ENCODE data around the gene ADAP1. TPM values are rescaled to one million over a fixed set of nuclear protein-coding genes. Genes with fewer than 3 reads are reported as not detected.
"Not testable (repeated sequence)": the region's sequence is repeated elsewhere in the genome, so short reads cannot be mapped to it uniquely, and the experiment has no call there.

ADAP1 gene
- total RNA-seq, 1 experiment from 2014 or later = 31.2 TPM

DNA sequence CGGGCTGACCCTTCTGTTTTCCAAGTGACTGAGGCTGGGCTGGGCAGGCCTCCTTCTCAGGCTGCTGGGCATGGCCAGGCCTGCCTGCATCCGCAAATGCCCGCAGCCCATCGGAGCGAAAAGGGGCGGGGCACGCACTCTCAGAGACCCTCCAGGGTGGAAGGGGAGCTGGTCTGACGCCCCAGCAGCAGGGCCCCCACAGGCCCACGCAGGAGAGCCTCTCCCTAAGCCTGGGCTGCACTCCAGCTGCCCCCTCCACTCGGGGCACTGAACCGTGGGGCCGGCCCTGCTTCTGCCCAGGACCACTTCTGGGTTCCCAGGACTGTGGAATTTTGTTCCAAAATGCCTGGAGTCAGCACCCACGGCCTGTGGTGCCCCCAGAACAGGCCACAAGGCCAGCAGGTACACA lies 9.3 kb downstream of the ADAP1 start:
- Histone ChIP-seq H3K27ac (ENCODE audit: low read length) (peak overlapping the region; percentile 71), H4K20me1 (ENCODE audit: low read length) (no peaks in the 10 kb centered on the region), H3K9ac (ENCODE audit: low read length) (peak overlapping the region; percentile 64), H3K4me2 (ENCODE audit: low read length) (peak overlapping the region; percentile 78), H3F3A (ENCODE audit: low read length, unreplicated experiment) (no peaks in the 10 kb centered on the region), H3K4me3 (ENCODE audit: low read length) (peak overlapping the region; percentile 49; the same call in 1 of the 2 replicates), H3K4me1 (ENCODE audit: insufficient read depth, low read length) (peaks cover 30% of the 10 kb centered on the region), H3K36me3 (ENCODE audit: low read depth, low read length) (no peaks in the 10 kb centered on the region), H2AFZ (ENCODE audit: low read length) (no peak overlapping the region; the same call in 1 of the 2 replicates), H3K79me2 (ENCODE audit: low read length) (no peaks in the 10 kb centered on the region), H3K9me3 (ENCODE audit: low read length) (no peaks in the 10 kb centered on the region), H3K27me3 (ENCODE audit: low read length) (no peaks in the 10 kb centered on the region), H3K9me2 (replicated peaks; ENCODE audit: low read length) (no peaks in the 10 kb centered on the region)
- no peak for DNase-seq
- POLR2A ChIA-PET (ENCODE audit: unreplicated experiment) = no interaction called here
- intact Hi-C loops (cut with micrococcal nuclease) = no loop called here
- TF ChIP-seq CTCF (conservative IDR thresholded peaks at IDR 0.05; ENCODE audit: low read depth, low read length) (no peak), EZH2phosphoT487 (IDR thresholded peaks at IDR 0.05; ENCODE audit: borderline replicate concordance, low read length) (no peak), EZH2 (IDR thresholded peaks at IDR 0.05; ENCODE audit: low read length, unreplicated experiment) (no peak)
- TSS peak; percentile 33 for BruUV-seq (replicated peaks)
- no peak for ATAC-seq
- CTCF ChIA-PET = no interaction called here

- no peak for ATAC-seq
These were observed 9.7 kb downstream of the ADAP1 start for GRCh38 chr7:944744-945143.

GRCh38 chr7:943793-944192 lies 10.7 kb downstream of the ADAP1 start:
- H3K4me3 ChIP-seq (ENCODE audit: low read length); H3K9me3 ChIP-seq (ENCODE audit: low read length); H3K4me2 ChIP-seq (ENCODE audit: low read length); H3K9ac ChIP-seq (ENCODE audit: low read length); H3K9me2 ChIP-seq (replicated peaks; ENCODE audit: low read length); DNase-seq; intact Hi-C loops (cut with micrococcal nuclease); CTCF ChIA-PET; H3K27me3 ChIP-seq (ENCODE audit: low read length); H3F3A ChIP-seq (ENCODE audit: low read length, unreplicated experiment); H2AFZ ChIP-seq (ENCODE audit: low read length); BruUV-seq (replicated peaks); ATAC-seq; H4K20me1 ChIP-seq (ENCODE audit: low read length); H3K36me3 ChIP-seq (ENCODE audit: low read depth, low read length); H3K79me2 ChIP-seq (ENCODE audit: low read length); POLR2A ChIA-PET (ENCODE audit: unreplicated experiment); H3K27ac ChIP-seq (ENCODE audit: low read length): not testable (repeated sequence)
- peaks cover 16% of the 10 kb centered on the region for H3K4me1 ChIP-seq (ENCODE audit: insufficient read depth, low read length)

More at GRCh38 chr7:944744-945143, 9.7 kb downstream of the ADAP1 start:
- no peak overlapping the region for H3K4me3 ChIP-seq (ENCODE audit: low read length)
- H4K20me1 ChIP-seq (ENCODE audit: low read length) = no peaks in the 10 kb centered on the region
- H3K27me3 ChIP-seq (ENCODE audit: low read length) = no peaks in the 10 kb centered on the region
- H2AFZ ChIP-seq (ENCODE audit: low read length) = no peak overlapping the region
- peak overlapping the region; percentile 64; the same call in 1 of the 2 replicates for H3K9ac ChIP-seq (ENCODE audit: low read length)
- peak overlapping the region; percentile 78; the same call in 1 of the 2 replicates for H3K4me2 ChIP-seq (ENCODE audit: low read length)
- H3K27ac ChIP-seq (ENCODE audit: low read length) = peak overlapping the region; percentile 71; the same call in 1 of the 2 replicates
- BruUV-seq (replicated peaks) = no TSS peak
- intact Hi-C loops (cut with micrococcal nuclease) = no loop called here
- H3F3A ChIP-seq (ENCODE audit: low read length, unreplicated experiment) = no peaks in the 10 kb centered on the region
- no peaks in the 10 kb centered on the region for H3K79me2 ChIP-seq (ENCODE audit: low read length)
- DNase-seq = no peak
- ChIA-PET POLR2A (ENCODE audit: unreplicated experiment) (no interaction called here), CTCF (no interaction called here)
- H3K4me1 ChIP-seq (ENCODE audit: insufficient read depth, low read length) = peaks cover 26% of the 10 kb centered on the region
- no peaks in the 10 kb centered on the region for H3K9me3 ChIP-seq (ENCODE audit: low read length)
- H3K9me2 ChIP-seq (replicated peaks; ENCODE audit: low read length) = no peaks in the 10 kb centered on the region
- TF ChIP-seq EZH2 (IDR thresholded peaks at IDR 0.05; ENCODE audit: low read length, unreplicated experiment) (no peak), CTCF (conservative IDR thresholded peaks at IDR 0.05; ENCODE audit: low read depth, low read length) (no peak), EZH2phosphoT487 (IDR thresholded peaks at IDR 0.05; ENCODE audit: borderline replicate concordance, low read length) (no peak)
- no peaks in the 10 kb centered on the region for H3K36me3 ChIP-seq (ENCODE audit: low read depth, low read length)

All from PC-3 (cell line).